H1 (cell line): Measurements from ENCODE around the gene GLUL. TPM values are rescaled to one million over a fixed set of nuclear protein-coding genes. Genes with fewer than 3 reads are reported as not detected.

ENCODE experiments used
- CTCF ChIA-PET: fragments of 300-600 bp; sonication (Branson Sonifier 250); formaldehyde crosslinking; loops from one replicate; lab custom pipeline; 2021; ENCODE audit not compliant: partially characterized antibody; lab: Charles Lee
- POLR2A ChIA-PET: fragments of 300-600 bp; sonication (Branson Sonifier 250); formaldehyde crosslinking; loops from one replicate; lab custom pipeline; 2021; ENCODE audit warnings: inconsistent platforms; ENCODE audit not compliant: partially characterized antibody; lab: Charles Lee
- DNase-seq, 2 experiments: peaks; one replicate each; pipeline versions ENCODE4 v3.0.0 to v3.0.0-alpha.2; 2010 to 2022; ENCODE audit warnings: low spot score in 2 of 2, low read depth in 1 of 2, mixed read lengths in 1 of 2
- FAIRE-seq: peaks from 2 replicates; lab custom pipeline; 2011; peaks lifted over from hg19 to GRCh38; lab: Jason Lieb, UNC
- H2AFZ ChIP-seq: 2 replicates; pipeline ENCODE4 v1.8.1; 2012; ENCODE audit warnings: low read length, inconsistent platforms
- H2AK5ac ChIP-seq: 2 replicates; pipeline ENCODE4 v1.6.1; 2013; ENCODE audit warnings: low read depth, low read length
- H2BK120ac ChIP-seq: replicated peaks from 2 replicates; pipeline ENCODE3; 2013; ENCODE audit warnings: low read depth, low read length, inconsistent platforms
- H2BK12ac ChIP-seq: 2 replicates; pipeline ENCODE4 v1.6.1; 2013; ENCODE audit warnings: low read depth, low read length
- H2BK15ac ChIP-seq: 2 replicates; pipeline ENCODE4 v1.6.1; 2013; ENCODE audit warnings: low read length
- H2BK20ac ChIP-seq: 2 replicates; pipeline ENCODE4 v1.6.1; 2013; ENCODE audit warnings: low read length
- H2BK5ac ChIP-seq: 2 replicates; pipeline ENCODE4 v1.6.1; 2013; ENCODE audit warnings: low read depth, low read length
- H3K14ac ChIP-seq: 2 replicates; pipeline ENCODE4 v1.6.1; 2013; ENCODE audit warnings: inconsistent platforms; ENCODE audit not compliant: insufficient read length
- H3K18ac ChIP-seq: 2 replicates; pipeline ENCODE4 v1.6.1; 2013; ENCODE audit warnings: low read length; ENCODE audit errors: extremely low read depth
- H3K23ac ChIP-seq: 2 replicates; pipeline ENCODE4 v1.6.1; 2013; ENCODE audit warnings: inconsistent platforms; ENCODE audit not compliant: insufficient read length
- H3K23me2 ChIP-seq: 2 replicates; pipeline ENCODE4 v1.6.1; 2013; ENCODE audit warnings: low read depth, low read length
- H3K27ac ChIP-seq: 2 replicates; pipeline ENCODE4 v1.6.1; 2011; ENCODE audit warnings: low read depth, low read length, inconsistent platforms
- H3K27me3 ChIP-seq, 4 experiments: replicated peaks in 1 of 4; 1 replicate in 1 of 4; 2 replicates in 3 of 4; pipeline versions ENCODE4 v1.6.1 to v1.8.1; 2011 to 2013; ENCODE audit warnings: low read length in 3 of 4, mild to moderate bottlenecking in 3 of 4, inconsistent platforms in 2 of 4, mixed read lengths in 2 of 4, moderate library complexity in 1 of 4; ENCODE audit not compliant: control insufficient read depth in 3 of 4, insufficient read depth in 3 of 4; ENCODE audit errors: extremely low read depth in 1 of 4
- H3K36me3 ChIP-seq, 4 experiments: 2 replicates each; pipeline versions ENCODE4 v1.6.1 to v1.8.1; 2011 to 2013; ENCODE audit warnings: mild to moderate bottlenecking in 4 of 4, low read length in 3 of 4, moderate library complexity in 2 of 4, control low read depth in 1 of 4, inconsistent platforms in 1 of 4; ENCODE audit not compliant: insufficient read depth in 4 of 4, control insufficient read depth in 2 of 4
- H3K4ac ChIP-seq: replicated peaks from 2 replicates; pipeline ENCODE3; 2013; ENCODE audit warnings: low read length, low read depth, mixed read lengths, inconsistent platforms; ENCODE audit not compliant: insufficient read length
- H3K4me1 ChIP-seq, 4 experiments: replicated peaks in 1 of 4; 1 replicate in 1 of 4; 2 replicates in 3 of 4; pipeline versions ENCODE4 v1.6.1 to v1.8.1; 2011 to 2013; ENCODE audit warnings: low read length in 3 of 4, inconsistent platforms in 2 of 4, mixed read lengths in 1 of 4; ENCODE audit not compliant: insufficient read depth in 4 of 4, control insufficient read depth in 3 of 4
- H3K4me2 ChIP-seq, 2 experiments: 2 replicates each; pipeline versions ENCODE4 v1.6.1 to v1.8.1; 2011 to 2013; ENCODE audit warnings: low read depth in 2 of 2, low read length in 2 of 2, control low read depth in 1 of 2, inconsistent platforms in 1 of 2, mild to moderate bottlenecking in 1 of 2; ENCODE audit not compliant: insufficient read depth in 1 of 2
- H3K4me3 ChIP-seq, 4 experiments: fragments of 200-600, 300-600 bp in 1 of 4; sonication (generic), shearing (Covaris generic), sonication (Bioruptor Twin) in 1 of 4; 2 replicates each; pipeline versions ENCODE4 v1.5.1 to v1.8.1; 2011 to 2016; ENCODE audit warnings: low read length in 4 of 4, low read depth in 3 of 4, control low read depth in 2 of 4, inconsistent platforms in 2 of 4, mild to moderate bottlenecking in 2 of 4, mixed read lengths in 1 of 4, moderate library complexity in 1 of 4; ENCODE audit not compliant: insufficient read depth in 2 of 4; ENCODE audit errors: extremely low read depth in 1 of 4
- H3K56ac ChIP-seq: replicated peaks from 2 replicates; pipeline ENCODE3; 2013; ENCODE audit warnings: low read depth, mild to moderate bottlenecking, mixed read lengths, low read length, inconsistent platforms; ENCODE audit not compliant: insufficient read length
- H3K79me1 ChIP-seq: 2 replicates; pipeline ENCODE4 v1.6.1; 2013; ENCODE audit warnings: low read depth, low read length, control low read depth
- H3K79me2 ChIP-seq, 2 experiments: 2 replicates each; pipeline versions ENCODE4 v1.6.1 to v1.8.1; 2012 to 2013; ENCODE audit warnings: low read length in 2 of 2, mild to moderate bottlenecking in 2 of 2, inconsistent platforms in 1 of 2; ENCODE audit not compliant: insufficient read depth in 2 of 2, control insufficient read depth in 1 of 2
- H3K9ac ChIP-seq, 4 experiments: replicated peaks in 1 of 4; 1 replicate in 1 of 4; 2 replicates in 3 of 4; pipeline versions ENCODE4 v1.6.1 to v1.8.1; 2011 to 2013; ENCODE audit warnings: low read depth in 3 of 4, low read length in 3 of 4, control low read depth in 2 of 4, mild to moderate bottlenecking in 2 of 4, moderate library complexity in 2 of 4, inconsistent platforms in 1 of 4; ENCODE audit errors: extremely low read depth in 1 of 4
- H3K9me3 ChIP-seq, 2 experiments: 2 replicates each; pipeline versions ENCODE4 v1.6.1 to v1.8.1; 2012 to 2013; ENCODE audit warnings: mild to moderate bottlenecking in 2 of 2, moderate library complexity in 2 of 2, control low read depth in 1 of 2, inconsistent platforms in 1 of 2, low read depth in 1 of 2, low read length in 1 of 2, mixed read lengths in 1 of 2; ENCODE audit not compliant: insufficient read depth in 2 of 2
- H4K20me1 ChIP-seq, 2 experiments: replicated peaks in 1 of 2; 2 replicates each; pipeline versions ENCODE3 to v1.8.1; 2011 to 2013; ENCODE audit warnings: inconsistent platforms in 2 of 2, low read length in 2 of 2, mild to moderate bottlenecking in 1 of 2; ENCODE audit not compliant: insufficient read depth in 2 of 2, control insufficient read depth in 1 of 2
- H4K5ac ChIP-seq: 2 replicates; pipeline ENCODE4 v1.6.1; 2013; ENCODE audit warnings: low read length, low read depth, mixed read lengths, inconsistent platforms; ENCODE audit not compliant: insufficient read length
- H4K8ac ChIP-seq: 2 replicates; pipeline ENCODE4 v1.8.0; 2013; ENCODE audit warnings: mild to moderate bottlenecking, moderate library complexity, low read length, inconsistent platforms; ENCODE audit not compliant: insufficient read depth; ENCODE audit errors: extremely low read depth
- H4K91ac ChIP-seq: replicated peaks from 2 replicates; pipeline ENCODE3; 2013; ENCODE audit warnings: low read length, mixed read lengths, inconsistent platforms; ENCODE audit not compliant: insufficient read length
- BCL11A ChIP-seq, 2 experiments: IDR thresholded peaks; one replicate each; pipeline ENCODE4 v1.6.1; 2011; ENCODE audit warnings: low read depth in 2 of 2, low read length in 2 of 2, mild to moderate bottlenecking in 2 of 2
- CREB1 ChIP-seq: IDR thresholded peaks from 2 replicates; pipeline ENCODE4 v1.6.1; 2012; ENCODE audit warnings: inconsistent platforms
- KDM5A ChIP-seq: fragments of 200-600 bp; IDR thresholded peaks from 2 replicates; pipeline ENCODE4 v1.7.1; 2012; ENCODE audit warnings: mild to moderate bottlenecking, low read length, inconsistent platforms, mixed read lengths
- RFX5 ChIP-seq: IDR thresholded peaks from 2 replicates; pipeline ENCODE4 v1.6.1; 2011; ENCODE audit warnings: low read depth, low read length, improper control_type of control experiment, borderline replicate concordance
- WGBS, 2 experiments: shearing (Covaris generic) in 1 of 2; methylation state at CpG; one replicate each; pipeline versions ENCODE4 v1.1.6 to v1.1.7; 2013 to 2015; ENCODE audit warnings: low lambda C conversion rate in 2 of 2, mixed read lengths in 2 of 2, inconsistent platforms in 1 of 2, low coverage in 1 of 2, missing lambda C conversion rate in 1 of 2; ENCODE audit not compliant: insufficient replicate concordance in 2 of 2, insufficient coverage in 1 of 2, insufficient read length in 1 of 2; ENCODE audit errors: extremely low coverage in 1 of 2, missing lambda C conversion rate in 1 of 2; 5-methylcytosine and 5-hydroxymethylcytosine counted together
- polyA plus RNA-seq, 7 experiments: library from polyadenylated mRNA; depleted of rRNA in 3 of 7; stranded (reverse) in 5 of 7; unstranded in 2 of 7; fragments of >200 nt in 5 of 7; fragments of 200-250 nt in 2 of 7; gene quantifications; 1 replicate in 5 of 7; 2 replicates in 1 of 7; 4 replicates in 1 of 7; pipeline versions ENCODE4 v1.2.1 to v1.2.3, GENCODE V29; 2011 to 2013; ENCODE audit warnings: missing spikeins in 2 of 7, mixed read lengths in 2 of 7
- total RNA-seq: library from RNA; stranded (reverse); fragmentation: NEBNext Ultra II Directional; extraction: Animal tissue kit (Norgen Biotek cat#: 25700); gene quantifications from 2 replicates; pipeline ENCODE4 v1.2.1, GENCODE V29; 2021

GLUL gene
- total and polyA plus RNA-seq, 2 of the 8 experiments (the other 6 are each of a cell fraction or from before 2014, with no cell fraction given), result 261 to 453 TPM

DNA sequence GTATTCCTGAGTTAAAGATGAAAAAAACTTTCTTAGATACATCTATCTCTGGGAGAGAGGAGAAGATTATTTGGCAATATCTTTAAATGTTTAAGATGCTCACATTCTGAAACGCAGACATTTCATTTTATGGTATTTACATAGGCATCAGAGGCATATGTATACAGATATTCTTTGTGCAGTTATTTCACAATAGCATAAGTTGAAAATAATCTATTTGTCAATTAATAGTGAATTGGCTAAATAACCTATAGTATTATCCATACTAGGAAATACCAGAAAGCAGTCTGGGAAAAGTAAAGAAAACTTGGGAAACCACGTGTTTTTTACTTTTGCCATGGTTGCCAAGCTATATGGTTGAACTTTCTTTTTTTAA, 35.9 kb downstream of the GLUL start:
- Histone ChIP-seq H3K4ac (no peak overlapping the region), H3K4me2 (no peak overlapping the region), H2BK15ac (no peak overlapping the region), H3K27ac (no peak overlapping the region), H2BK12ac (no peak overlapping the region), H3K14ac (no peak overlapping the region), H3K23me2 (no peaks in the 10 kb centered on the region), H3K4me1 (peaks cover 2 to 14% (median 7%) of the 10 kb centered on the region in 4 experiments; a peak in 5 of 7 replicates), H3K9me3 (no peaks in the 10 kb centered on the region), H2AK5ac (no peak overlapping the region), H2AFZ (no peak overlapping the region), H3K79me2 (no peaks in the 10 kb centered on the region), H3K36me3 (no peaks in the 10 kb centered on the region), H3K4me3 (no peak overlapping the region), H2BK120ac (no peak overlapping the region), H2BK5ac (no peak overlapping the region), H3K18ac (no peak overlapping the region), H4K20me1 (no peaks in the 10 kb centered on the region), H3K23ac (no peak overlapping the region), H3K27me3 (no peaks in the 10 kb centered on the region), H4K8ac (no peak overlapping the region), H4K5ac (no peak overlapping the region), H3K79me1 (no peaks in the 10 kb centered on the region), H3K9ac (no peak overlapping the region), H3K56ac (no peak overlapping the region), H4K91ac (no peak overlapping the region), H2BK20ac (no peak overlapping the region)
- POLR2A ChIA-PET, result interaction anchor here (0.8 kb wide), 1 partner anchor 28 kb away, joined by 3 read pairs; no protein-coding TSS in a partner anchor
- WGBS, 2 experiments, result 94% methylated on average over 2 of the region's 2 CpGs; no CpG with 5 or more reads in 1 of the 2 experiments
- CTCF ChIA-PET, result no interaction called here
- FAIRE-seq (no peak), DNase-seq (no peak)
- TF ChIP-seq RFX5 (no peak), KDM5A (no peak), CREB1 (no peak), BCL11A (IDR thresholded peaks at IDR 0.05; ENCODE audit: low read depth in 2 of 2, low read length in 2 of 2) (no peak)
